Measurements from ENCODE around the gene PIP5K1B.
A peak's percentile ranks its signal among the peaks of the same experiment; 100 is the strongest.
"Not testable (repeated sequence)": the region's sequence is repeated elsewhere in the genome, so short reads cannot be mapped to it uniquely, and the experiment has no call there.

The PIP5K1B gene

GRCh38 chr9:68692519-68692918 is 12.5 kb upstream of the PIP5K1B start:
- H3K27ac ChIP-seq (ENCODE audit: low read depth, low read length) = no peak overlapping the region
- H3K4me3 ChIP-seq (ENCODE audit: low read depth in 1 of 2, low read length in 2 of 2) = no peak overlapping the region
- peaks cover 6% of the 10 kb centered on the region for H3K4me1 ChIP-seq (ENCODE audit: insufficient read depth, low read length)
- no peaks in the 10 kb centered on the region for H3K9me3 ChIP-seq (ENCODE audit: low read length)
- H3K36me3 ChIP-seq (ENCODE audit: insufficient read depth, low read length) = no peaks in the 10 kb centered on the region
- no peaks in the 10 kb centered on the region for H3K27me3 ChIP-seq (ENCODE audit: control insufficient read depth in 1 of 2, insufficient read depth in 2 of 2, low read length in 2 of 2)
- H3K9ac ChIP-seq (ENCODE audit: low read length) = no peak overlapping the region

- Histone ChIP-seq H3K27ac (ENCODE audit: low read depth, low read length) (no peak overlapping the region), H3K9me3 (ENCODE audit: low read length) (no peaks in the 10 kb centered on the region), H3K9ac (ENCODE audit: low read length) (no peak overlapping the region), H3K36me3 (ENCODE audit: insufficient read depth, low read length) (no peaks in the 10 kb centered on the region), H3K27me3 (ENCODE audit: control insufficient read depth in 1 of 2, insufficient read depth in 2 of 2, low read length in 2 of 2) (no peaks in the 10 kb centered on the region), H3K4me1 (ENCODE audit: insufficient read depth, low read length) (peaks cover 6% of the 10 kb centered on the region), H3K4me3 (ENCODE audit: low read depth in 1 of 2, low read length in 2 of 2) (no peak overlapping the region)
Observed at GRCh38 chr9:68694125-68694524, 10.9 kb upstream of the PIP5K1B start.

- Histone ChIP-seq H3K4me1 (ENCODE audit: insufficient read depth, low read length) (no peaks in the 10 kb centered on the region), H3K4me3 (ENCODE audit: low read depth in 1 of 2, low read length in 2 of 2) (no peak overlapping the region), H3K27ac (ENCODE audit: low read depth, low read length) (no peak overlapping the region), H3K27me3 (ENCODE audit: control insufficient read depth in 1 of 2, insufficient read depth in 2 of 2, low read length in 2 of 2) (no peaks in the 10 kb centered on the region), H3K9me3 (ENCODE audit: low read length) (no peaks in the 10 kb centered on the region), H3K9ac (ENCODE audit: low read length) (no peak overlapping the region), H3K36me3 (ENCODE audit: insufficient read depth, low read length) (no peaks in the 10 kb centered on the region)
Observed at GRCh38 chr9:68697851-68698250, 7.2 kb upstream of the PIP5K1B start.

DNA sequence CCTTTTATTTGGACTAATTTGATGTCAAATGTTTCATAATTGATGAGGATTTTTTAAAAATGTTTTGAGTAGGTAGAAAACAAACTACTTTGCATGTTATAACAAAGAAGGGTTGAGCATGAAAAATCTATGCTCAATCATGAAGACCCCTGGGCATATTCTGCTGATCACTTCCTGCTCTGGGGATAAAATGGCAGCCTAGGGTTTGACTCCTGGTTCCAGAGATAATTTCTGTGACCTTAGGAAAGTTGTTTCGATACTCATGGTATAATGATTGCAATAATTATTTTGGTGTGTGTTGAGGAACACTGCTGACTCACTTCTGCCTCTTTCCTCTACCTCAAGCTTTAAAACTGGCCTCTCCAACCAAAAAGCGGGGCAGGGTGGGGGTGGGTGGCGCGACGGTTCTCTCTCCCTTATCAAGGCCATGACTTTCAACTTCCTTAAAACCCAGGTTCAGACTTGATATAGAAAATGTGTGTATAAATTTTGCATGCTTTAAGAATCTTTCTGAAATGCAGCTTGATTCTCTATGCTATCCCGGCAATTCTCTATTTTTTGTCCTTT is 6.0 kb upstream of the PIP5K1B start:
- Histone ChIP-seq H3K9me3 (ENCODE audit: low read length) (no peaks in the 10 kb centered on the region), H3K9ac (ENCODE audit: low read length) (no peak overlapping the region), H3K36me3 (ENCODE audit: insufficient read depth, low read length) (no peaks in the 10 kb centered on the region), H3K27me3 (ENCODE audit: control insufficient read depth in 1 of 2, insufficient read depth in 2 of 2, low read length in 2 of 2) (no peaks in the 10 kb centered on the region), H3K27ac (ENCODE audit: low read depth, low read length) (no peak overlapping the region), H3K4me1 (ENCODE audit: insufficient read depth, low read length) (no peaks in the 10 kb centered on the region), H3K4me3 (ENCODE audit: low read depth in 1 of 2, low read length in 2 of 2) (no peak overlapping the region)

DNA sequence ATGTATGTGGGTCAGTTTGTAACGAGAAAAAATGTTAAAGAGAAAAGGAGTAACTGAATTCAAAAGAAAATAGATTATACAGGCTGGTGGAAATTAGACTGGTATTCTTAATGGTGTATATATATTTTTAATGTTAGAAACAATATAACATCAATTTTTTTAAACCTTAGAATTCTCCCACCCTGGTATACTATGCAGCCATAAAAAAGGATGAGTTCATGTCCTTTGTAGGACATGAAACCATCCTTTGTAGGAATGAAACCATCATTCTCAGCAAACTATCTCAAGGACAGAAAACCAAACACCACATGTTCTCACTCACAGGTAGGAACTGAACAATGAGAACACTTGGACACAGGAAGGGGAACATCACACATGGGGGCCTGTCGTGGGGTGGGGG is 5.4 kb upstream of the PIP5K1B start:
- H3K9me3 ChIP-seq (ENCODE audit: low read length); H3K4me1 ChIP-seq (ENCODE audit: insufficient read depth, low read length); H3K36me3 ChIP-seq (ENCODE audit: insufficient read depth, low read length); H3K27me3 ChIP-seq (ENCODE audit: control insufficient read depth in 1 of 2, insufficient read depth in 2 of 2, low read length in 2 of 2); H3K9ac ChIP-seq (ENCODE audit: low read length); H3K27ac ChIP-seq (ENCODE audit: low read depth, low read length); H3K4me3 ChIP-seq (ENCODE audit: low read depth in 1 of 2, low read length in 2 of 2): not testable (repeated sequence)

DNA sequence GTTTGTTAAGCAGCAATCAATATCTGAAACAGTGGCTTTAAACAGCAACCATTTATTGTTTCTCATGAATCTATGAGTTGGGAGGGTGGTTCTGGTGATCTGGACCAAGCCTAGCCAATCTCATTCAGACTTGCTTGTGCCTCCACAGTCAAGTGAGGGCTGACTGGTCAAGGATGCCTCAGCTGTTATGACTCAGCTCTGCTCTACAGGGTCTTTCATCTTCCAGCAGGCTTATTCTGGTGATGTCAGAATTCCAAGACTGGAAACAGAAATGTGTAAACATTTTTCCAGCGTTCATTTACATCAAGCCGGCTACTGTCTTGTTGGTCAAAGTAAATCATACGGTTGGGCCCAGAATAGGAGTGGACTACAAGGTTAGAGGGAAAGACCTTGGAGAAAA is 2.5 kb upstream of the PIP5K1B start:
- no peaks in the 10 kb centered on the region for H3K27me3 ChIP-seq (ENCODE audit: control insufficient read depth in 1 of 2, insufficient read depth in 2 of 2, low read length in 2 of 2)
- peaks cover 14% of the 10 kb centered on the region for H3K4me1 ChIP-seq (ENCODE audit: insufficient read depth, low read length)
- H3K9me3 ChIP-seq (ENCODE audit: low read length) = no peaks in the 10 kb centered on the region
- no peak overlapping the region for H3K27ac ChIP-seq (ENCODE audit: low read depth, low read length)
- H3K9ac ChIP-seq (ENCODE audit: low read length) = no peak overlapping the region
- no peaks in the 10 kb centered on the region for H3K36me3 ChIP-seq (ENCODE audit: insufficient read depth, low read length)
- no peak overlapping the region for H3K4me3 ChIP-seq (ENCODE audit: low read depth in 1 of 2, low read length in 2 of 2)

- peaks cover 14% of the 10 kb centered on the region for H3K4me1 ChIP-seq (ENCODE audit: insufficient read depth, low read length)
- no peaks in the 10 kb centered on the region for H3K36me3 ChIP-seq (ENCODE audit: insufficient read depth, low read length)
- H3K27ac ChIP-seq (ENCODE audit: low read depth, low read length) = no peak overlapping the region
- H3K27me3 ChIP-seq (ENCODE audit: control insufficient read depth in 1 of 2, insufficient read depth in 2 of 2, low read length in 2 of 2) = no peaks in the 10 kb centered on the region
- no peak overlapping the region for H3K9ac ChIP-seq (ENCODE audit: low read length)
- H3K9me3 ChIP-seq (ENCODE audit: low read length) = no peaks in the 10 kb centered on the region
- no peak overlapping the region for H3K4me3 ChIP-seq (ENCODE audit: low read depth in 1 of 2, low read length in 2 of 2)
Observed at GRCh38 chr9:68703672-68704071, 1.4 kb upstream of the PIP5K1B start.

GRCh38 chr9:68704498-68704813 is 584 bp upstream of the PIP5K1B start:
- Histone ChIP-seq H3K36me3 (ENCODE audit: insufficient read depth, low read length) (no peaks in the 10 kb centered on the region), H3K9ac (ENCODE audit: low read length) (no peak overlapping the region), H3K27me3 (ENCODE audit: control insufficient read depth in 1 of 2, insufficient read depth in 2 of 2, low read length in 2 of 2) (no peaks in the 10 kb centered on the region), H3K4me3 (ENCODE audit: low read depth in 1 of 2, low read length in 2 of 2) (peak overlapping the region; percentile 55 to 58), H3K4me1 (ENCODE audit: insufficient read depth, low read length) (peaks cover 14% of the 10 kb centered on the region), H3K9me3 (ENCODE audit: low read length) (no peaks in the 10 kb centered on the region), H3K27ac (ENCODE audit: low read depth, low read length) (no peak overlapping the region)

- Histone ChIP-seq H3K27ac (ENCODE audit: low read depth, low read length) (no peak overlapping the region), H3K9me3 (ENCODE audit: low read length) (no peaks in the 10 kb centered on the region), H3K27me3 (ENCODE audit: control insufficient read depth in 1 of 2, insufficient read depth in 2 of 2, low read length in 2 of 2) (no peaks in the 10 kb centered on the region), H3K9ac (ENCODE audit: low read length) (peak overlapping the region; percentile 42), H3K36me3 (ENCODE audit: insufficient read depth, low read length) (no peaks in the 10 kb centered on the region), H3K4me3 (ENCODE audit: low read depth in 1 of 2, low read length in 2 of 2) (peak overlapping the region; percentile 53 to 65), H3K4me1 (ENCODE audit: insufficient read depth, low read length) (peaks cover 14% of the 10 kb centered on the region)
Observed at GRCh38 chr9:68705531-68706362, 707 bp downstream of the PIP5K1B start.

DNA sequence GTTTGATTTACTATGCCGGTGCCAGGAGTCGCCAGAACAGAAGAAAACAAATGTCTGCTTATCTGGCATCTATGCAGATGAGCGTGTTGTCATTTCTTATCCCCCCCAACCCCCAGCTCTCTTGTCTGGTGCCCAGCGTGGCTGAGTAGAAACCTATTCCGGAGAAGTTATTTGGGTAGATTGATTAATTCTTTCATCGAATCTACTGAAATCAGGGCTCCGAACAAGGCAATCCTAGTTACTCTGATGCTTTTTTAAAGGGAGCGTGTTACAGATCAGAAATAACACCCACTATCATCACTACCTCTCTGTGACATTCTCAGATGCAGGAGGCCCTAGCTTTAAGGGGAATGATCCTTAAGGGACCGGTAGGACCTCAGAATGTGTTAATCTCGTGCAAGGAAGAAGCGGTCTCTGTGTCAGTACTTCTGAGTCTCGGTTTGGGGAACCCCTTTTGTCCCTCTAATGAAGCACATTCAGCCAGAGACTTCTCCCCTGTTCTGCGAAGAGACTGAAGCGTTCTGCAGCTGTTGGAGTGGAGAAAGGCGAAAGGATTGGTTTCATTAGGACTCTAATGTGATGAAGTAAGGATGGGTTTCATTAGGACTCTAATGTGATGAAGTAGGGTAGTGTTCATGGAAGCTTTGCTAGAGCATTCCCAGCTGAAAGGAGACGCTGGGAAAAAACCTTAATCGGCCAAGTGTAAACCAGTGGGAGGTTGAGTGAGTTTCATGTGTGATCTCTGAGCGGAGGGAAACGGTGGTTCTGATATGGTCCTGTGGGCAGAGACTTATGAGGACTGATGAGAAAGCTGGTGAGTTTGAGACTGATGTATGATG is 1.5 kb downstream of the PIP5K1B start:
- H3K27ac ChIP-seq (ENCODE audit: low read depth, low read length) = no peak overlapping the region
- no peaks in the 10 kb centered on the region for H3K27me3 ChIP-seq (ENCODE audit: control insufficient read depth in 1 of 2, insufficient read depth in 2 of 2, low read length in 2 of 2)
- H3K9me3 ChIP-seq (ENCODE audit: low read length) = no peaks in the 10 kb centered on the region
- H3K36me3 ChIP-seq (ENCODE audit: insufficient read depth, low read length) = no peaks in the 10 kb centered on the region
- H3K9ac ChIP-seq (ENCODE audit: low read length) = peak overlapping the region; percentile 42
- H3K4me3 ChIP-seq (ENCODE audit: low read depth in 1 of 2, low read length in 2 of 2) = peak overlapping the region; percentile 53 to 65
- peaks cover 14% of the 10 kb centered on the region for H3K4me1 ChIP-seq (ENCODE audit: insufficient read depth, low read length)

DNA sequence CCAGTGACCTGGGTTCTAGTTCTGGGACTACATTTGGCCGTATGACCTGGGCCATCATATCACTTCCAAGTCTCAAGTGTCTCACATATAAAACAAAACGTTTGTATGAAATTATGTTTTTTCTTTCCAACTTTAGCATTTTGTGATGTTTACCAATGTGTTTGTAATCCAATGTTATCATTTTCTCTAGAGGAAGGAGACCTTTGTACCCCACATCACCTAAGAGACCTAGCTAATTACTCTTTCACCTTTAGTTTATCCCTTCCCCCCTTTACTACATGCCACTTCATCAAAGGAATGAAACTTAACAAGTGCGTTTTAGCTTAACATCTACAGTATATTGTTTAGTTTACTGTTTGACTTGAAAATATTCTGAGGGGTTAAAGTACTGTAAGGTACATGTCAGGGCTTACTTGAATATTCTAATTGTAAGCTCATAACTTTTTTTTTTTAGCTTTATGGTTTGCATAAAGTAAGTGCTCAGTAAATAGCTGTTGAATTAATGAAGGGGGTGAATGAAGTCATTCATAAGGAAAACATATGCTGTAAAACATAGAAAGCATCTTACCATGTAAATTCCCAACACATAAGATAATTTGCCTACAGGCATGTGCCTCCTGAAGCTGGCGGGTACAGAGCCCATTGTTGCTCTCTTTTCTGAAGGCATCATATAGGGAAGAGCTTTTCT is 2.9 kb downstream of the PIP5K1B start:
- Histone ChIP-seq H3K9me3 (ENCODE audit: low read length) (no peaks in the 10 kb centered on the region), H3K9ac (ENCODE audit: low read length) (no peak overlapping the region), H3K4me1 (ENCODE audit: insufficient read depth, low read length) (peaks cover 14% of the 10 kb centered on the region), H3K4me3 (ENCODE audit: low read depth in 1 of 2, low read length in 2 of 2) (no peak overlapping the region), H3K27ac (ENCODE audit: low read depth, low read length) (no peak overlapping the region), H3K27me3 (ENCODE audit: control insufficient read depth in 1 of 2, insufficient read depth in 2 of 2, low read length in 2 of 2) (no peaks in the 10 kb centered on the region), H3K36me3 (ENCODE audit: insufficient read depth, low read length) (no peaks in the 10 kb centered on the region)
